Measurements from ENCODE around the gene DCHS1. TPM values are rescaled to one million over a fixed set of nuclear protein-coding genes. Genes with fewer than 3 reads are reported as not detected.

Gene DCHS1
- total and polyA plus RNA-seq, 2 of the 13 experiments (the other 11 are each of a cell fraction or from before 2014, with no cell fraction given) = under 0.01 to 0.03 TPM

GRCh38 chr11:6682936-6683861 lies 27.6 kb upstream of the DCHS1 start, which contains the start of gene MRPL17 (continued):
- TF ChIP-seq PCBP1 (IDR thresholded peaks at IDR 0.05; ENCODE audit: borderline replicate concordance, low read depth, low read length) (0 out of 2 replicates have a peak, but pooled peaks have one; percentile 27), BRF2 (CRISPR knock-in tag; IDR thresholded peaks at IDR 0.05) (no peak), ZNF629 (CRISPR knock-in tag; conservative IDR thresholded peaks at IDR 0.05) (no peak; the same call in 1 of the 2 replicates), CERS6 (CRISPR knock-in tag; IDR thresholded peaks at IDR 0.05) (no peak), ATF5 (CRISPR knock-in tag; IDR thresholded peaks at IDR 0.05; ENCODE audit: low read depth) (no peak), HOXA3 (CRISPR knock-in tag; IDR thresholded peaks at IDR 0.05) (peak; percentile 79; the same call in 1 of the 2 replicates), NFE2 (CRISPR knock-in tag; IDR thresholded peaks at IDR 0.05) (no peak), ZNF281 (CRISPR knock-in tag; IDR thresholded peaks at IDR 0.05; ENCODE audit: borderline replicate concordance) (no peak), ZNF17 (CRISPR knock-in tag; IDR thresholded peaks at IDR 0.05) (no peak), IRX3 (CRISPR knock-in tag; IDR thresholded peaks at IDR 0.05; ENCODE audit: borderline replicate concordance, low read depth) (no peak; the same call in 1 of the 2 replicates), ATM (IDR thresholded peaks at IDR 0.05; ENCODE audit: borderline replicate concordance) (no peak), TP53 (CRISPR knock-in tag; conservative IDR thresholded peaks at IDR 0.05) (no peak), FOXO4 (CRISPR knock-in tag; conservative IDR thresholded peaks at IDR 0.05) (no peak), ZSCAN21 (CRISPR knock-in tag; IDR thresholded peaks at IDR 0.05; ENCODE audit: borderline replicate concordance) (peak; percentile 91; the same call in 1 of the 2 replicates), SP140L (CRISPR knock-in tag; IDR thresholded peaks at IDR 0.05; ENCODE audit: borderline replicate concordance) (no peak), RBAK (CRISPR knock-in tag; IDR thresholded peaks at IDR 0.05) (0 out of 2 replicates have a peak, but pooled peaks have one; percentile 41), ZSCAN25 (CRISPR knock-in tag; IDR thresholded peaks at IDR 0.05) (peak; percentile 68; the same call in 1 of the 2 replicates), BHLHE40 (IDR thresholded peaks at IDR 0.05; ENCODE audit: low read length) (0 out of 2 replicates have a peak, but pooled peaks have one; percentile 25), STAT5B (CRISPR knock-in tag; IDR thresholded peaks at IDR 0.05) (peak; percentile 58; the same call in 1 of the 2 replicates), EEA1 (CRISPR knock-in tag; IDR thresholded peaks at IDR 0.05; ENCODE audit: borderline replicate concordance) (no peak), PHF21A (CRISPR knock-in tag; IDR thresholded peaks at IDR 0.05) (peak; percentile 92; the same call in 1 of the 2 replicates), CENPT (CRISPR knock-in tag; IDR thresholded peaks at IDR 0.05; ENCODE audit: low read depth) (no peak)
